ENCODE results near the gene SARS2.

Gene SARS2

GRCh38 chr19:38867171-38867780 is 63.3 kb downstream of the SARS2 start:
- TF ChIP-seq RAD21 (IDR thresholded peaks at IDR 0.05; ENCODE audit: low read depth) (no peak), NFIC (IDR thresholded peaks at IDR 0.05) (no peak), FOXM1 (IDR thresholded peaks at IDR 0.05; ENCODE audit: borderline replicate concordance, low read depth) (no peak), CEBPB (IDR thresholded peaks at IDR 0.05) (no peak), TAF1 (IDR thresholded peaks at IDR 0.05; ENCODE audit: low read depth) (no peak), CREB1 (IDR thresholded peaks at IDR 0.05; ENCODE audit: low read depth) (no peak), EP300 (IDR thresholded peaks at IDR 0.05; ENCODE audit: borderline replicate concordance) (no peak), TEAD4 (IDR thresholded peaks at IDR 0.05) (no peak), ZBTB7A (IDR thresholded peaks at IDR 0.05; ENCODE audit: low read depth) (no peak), EGR1 (IDR thresholded peaks at IDR 0.05) (no peak), TCF12 (IDR thresholded peaks at IDR 0.05; ENCODE audit: low read depth) (no peak), YY1 (IDR thresholded peaks at IDR 0.05; ENCODE audit: low read depth) (no peak)
- TF ChIP-seq, protein P1, sequence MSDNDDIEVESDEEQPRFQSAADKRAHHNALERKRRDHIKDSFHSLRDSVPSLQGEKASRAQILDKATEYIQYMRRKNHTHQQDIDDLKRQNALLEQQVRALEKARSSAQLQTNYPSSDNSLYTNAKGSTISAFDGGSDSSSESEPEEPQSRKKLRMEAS (IDR thresholded peaks at IDR 0.05), result no peak
- TF ChIP-seq, protein P2, sequence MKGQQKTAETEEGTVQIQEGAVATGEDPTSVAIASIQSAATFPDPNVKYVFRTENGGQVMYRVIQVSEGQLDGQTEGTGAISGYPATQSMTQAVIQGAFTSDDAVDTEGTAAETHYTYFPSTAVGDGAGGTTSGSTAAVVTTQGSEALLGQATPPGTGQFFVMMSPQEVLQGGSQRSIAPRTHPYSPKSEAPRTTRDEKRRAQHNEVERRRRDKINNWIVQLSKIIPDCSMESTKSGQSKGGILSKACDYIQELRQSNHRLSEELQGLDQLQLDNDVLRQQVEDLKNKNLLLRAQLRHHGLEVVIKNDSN (IDR thresholded peaks at IDR 0.05), result no peak
